ENCODE measurements around the gene DEFB127. TPM values are rescaled to one million over a fixed set of nuclear protein-coding genes. Genes with fewer than 3 reads are reported as not detected.
"Not testable (repeated sequence)": the region's sequence is repeated elsewhere in the genome, so short reads cannot be mapped to it uniquely, and the experiment has no call there.

DEFB127 gene
- total and polyA plus RNA-seq, 2 donors from 2014 or later: not detected

DNA sequence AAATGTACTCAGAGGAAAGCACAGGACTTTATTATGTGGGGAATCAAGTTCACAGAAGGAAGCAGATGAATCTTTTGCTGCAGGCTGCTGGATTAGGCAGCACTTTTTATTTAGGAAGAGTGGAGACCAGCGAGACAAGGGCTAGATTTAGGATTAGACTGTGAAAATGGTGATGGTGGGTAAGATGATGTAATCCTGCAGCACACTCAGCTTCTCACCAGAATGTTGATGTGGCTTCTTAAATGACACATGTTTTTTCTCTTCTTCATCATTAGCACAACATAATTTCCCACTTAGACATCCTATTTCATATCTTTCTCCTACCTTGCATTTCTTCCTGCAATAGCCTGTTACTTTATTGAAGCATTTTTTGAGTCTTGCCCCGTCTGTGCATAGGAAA is 30.5 kb downstream of the DEFB127 start:
- TF ChIP-seq CTCF (IDR thresholded peaks at IDR 0.05; ENCODE audit: borderline replicate concordance, extremely low read depth, insufficient read depth): no peak
- DNase-seq: no peak
- intact Hi-C loops (cut with DNase I): no loop called here
- Histone ChIP-seq H3K4me3 (ENCODE audit: low read length in 3 of 3) (no peak overlapping the region), H3K9me3 (ENCODE audit: control insufficient read depth in 2 of 3, insufficient read depth in 1 of 3, low read length in 3 of 3) (no peaks in the 10 kb centered on the region), H3K36me3 (ENCODE audit: control insufficient read depth in 2 of 3, insufficient read depth in 3 of 3, low read length in 3 of 3) (no peaks in the 10 kb centered on the region), H3K4me1 (ENCODE audit: control insufficient read depth in 2 of 3, insufficient read depth in 2 of 3, low read depth in 1 of 3, low read length in 3 of 3) (no peaks in the 10 kb centered on the region), H3K9ac (ENCODE audit: low read length in 3 of 3) (no peak overlapping the region), H3K27me3 (ENCODE audit: control insufficient read depth, insufficient read depth, low read length) (no peaks in the 10 kb centered on the region), H3K27ac (ENCODE audit: low read depth in 2 of 2, low read length in 2 of 2) (no peak overlapping the region)
- no peak for FAIRE-seq

DNA sequence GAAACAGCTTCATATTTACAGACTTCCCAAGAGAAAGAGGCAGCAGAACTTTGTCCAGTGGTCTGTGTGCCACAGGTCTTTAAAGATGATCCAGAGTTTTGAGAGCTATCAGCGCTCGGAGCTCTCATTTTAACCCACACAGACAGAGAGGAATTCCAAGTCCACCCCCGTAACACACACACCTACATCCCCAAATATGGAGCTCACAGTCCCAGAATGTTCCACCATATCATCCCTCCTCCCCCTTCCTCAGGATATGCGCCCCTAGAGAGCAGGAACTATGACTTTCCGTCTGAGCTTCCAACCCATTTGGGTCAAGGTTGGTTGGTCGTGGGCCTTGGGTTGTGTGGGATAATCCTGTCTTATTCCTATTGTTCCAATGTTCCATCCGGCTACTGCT is 32.4 kb downstream of the DEFB127 start, which contains the start of gene DEFB128:
DEFB128 (minus strand) TSS at position 101 of the 400 bp plus-strand sequence; CDS start at position 13, 88 bp downstream.
- no peak for FAIRE-seq
- intact Hi-C loops (cut with DNase I): no loop called here
- no peak for TF ChIP-seq CTCF (IDR thresholded peaks at IDR 0.05; ENCODE audit: borderline replicate concordance, extremely low read depth, insufficient read depth)

DNA sequence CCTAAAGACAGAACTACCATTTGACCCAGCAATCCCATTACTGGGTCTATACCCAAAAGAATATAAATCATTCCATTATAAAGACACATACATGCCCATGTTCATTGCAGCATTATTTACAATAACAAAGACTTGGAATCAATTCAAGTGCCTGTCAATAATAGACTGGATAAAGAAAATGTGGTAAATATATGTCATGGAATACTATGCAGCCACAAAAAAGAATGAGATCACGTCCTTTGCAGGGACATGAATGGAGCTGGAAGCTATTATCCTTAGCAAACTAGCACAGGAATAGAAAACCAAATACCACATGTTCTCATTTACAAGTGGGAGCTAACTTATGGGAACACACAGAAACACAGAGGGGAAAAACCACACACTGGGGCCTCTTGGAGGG is 41.0 kb downstream of the DEFB127 start:
- DNase-seq (no peak), FAIRE-seq (no peak)
- Histone ChIP-seq H3K36me3 (ENCODE audit: control insufficient read depth in 2 of 3, insufficient read depth in 3 of 3, low read length in 3 of 3) (no peaks in the 10 kb centered on the region), H3K4me3 (ENCODE audit: low read length in 3 of 3) (no peak overlapping the region), H3K27me3 (ENCODE audit: control insufficient read depth, insufficient read depth, low read length) (no peaks in the 10 kb centered on the region), H3K9ac (ENCODE audit: low read length in 3 of 3) (no peak overlapping the region), H3K4me1 (ENCODE audit: control insufficient read depth in 2 of 3, insufficient read depth in 2 of 3, low read depth in 1 of 3, low read length in 3 of 3) (no peaks in the 10 kb centered on the region), H3K9me3 (ENCODE audit: control insufficient read depth in 2 of 3, insufficient read depth in 1 of 3, low read length in 3 of 3) (no peaks in the 10 kb centered on the region), H3K27ac (ENCODE audit: low read depth in 2 of 2, low read length in 2 of 2) (no peak overlapping the region)
- intact Hi-C loops (cut with DNase I): no loop called here
- TF ChIP-seq CTCF (IDR thresholded peaks at IDR 0.05; ENCODE audit: borderline replicate concordance, extremely low read depth, insufficient read depth): no peak

More for the DNA sequence above, 32.4 kb downstream of the DEFB127 start, which contains the start of gene DEFB128:
- Histone ChIP-seq H3K4me1 (ENCODE audit: control insufficient read depth in 2 of 3, insufficient read depth in 2 of 3, low read depth in 1 of 3, low read length in 3 of 3) (no peaks in the 10 kb centered on the region), H3K9ac (ENCODE audit: low read length in 3 of 3) (no peak within 1 kb of the TSS), H3K27me3 (ENCODE audit: control insufficient read depth, insufficient read depth, low read length) (no peaks in the 10 kb centered on the region), H3K27ac (ENCODE audit: low read depth in 2 of 2, low read length in 2 of 2) (no peak within 1 kb of the TSS), H3K4me3 (ENCODE audit: low read length in 3 of 3) (no peak within 1 kb of the TSS), H3K36me3 (ENCODE audit: control insufficient read depth in 2 of 3, insufficient read depth in 3 of 3, low read length in 3 of 3) (no peaks in the 10 kb centered on the region), H3K9me3 (ENCODE audit: control insufficient read depth in 2 of 3, insufficient read depth in 1 of 3, low read length in 3 of 3) (no peaks in the 10 kb centered on the region)
- DNase-seq: no peak

DNA sequence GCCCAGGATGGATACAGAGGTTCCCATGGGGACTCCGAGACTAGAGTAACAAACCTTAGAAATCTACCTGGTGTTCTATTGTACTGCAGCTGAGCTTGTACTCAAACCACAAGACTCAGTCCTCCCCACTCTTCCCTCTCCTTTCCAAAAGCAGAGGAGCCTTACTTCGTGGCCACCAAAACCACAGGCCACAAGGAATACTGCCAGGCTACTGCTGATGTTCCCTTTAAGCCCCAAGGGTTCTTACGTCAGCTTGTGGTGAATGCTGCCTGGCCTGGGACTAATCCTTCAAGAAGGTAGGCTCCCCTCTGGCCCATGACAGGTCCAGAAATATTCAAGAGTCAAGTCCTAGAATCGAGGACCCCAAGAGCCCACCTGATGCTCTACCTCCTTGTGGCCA is 42.7 kb downstream of the DEFB127 start:
- no peak for TF ChIP-seq CTCF (IDR thresholded peaks at IDR 0.05; ENCODE audit: borderline replicate concordance, extremely low read depth, insufficient read depth)
- no peak overlapping the region for H3K9ac ChIP-seq (ENCODE audit: low read length in 3 of 3)
- intact Hi-C loops (cut with DNase I): no loop called here
- no peaks in the 10 kb centered on the region for H3K9me3 ChIP-seq (ENCODE audit: control insufficient read depth in 2 of 3, insufficient read depth in 1 of 3, low read length in 3 of 3)
- FAIRE-seq: no peak
- H3K4me1 ChIP-seq (ENCODE audit: control insufficient read depth in 2 of 3, insufficient read depth in 2 of 3, low read depth in 1 of 3, low read length in 3 of 3): no peaks in the 10 kb centered on the region
- no peaks in the 10 kb centered on the region for H3K36me3 ChIP-seq (ENCODE audit: control insufficient read depth in 2 of 3, insufficient read depth in 3 of 3, low read length in 3 of 3)
- no peak for DNase-seq
- H3K27me3 ChIP-seq (ENCODE audit: control insufficient read depth, insufficient read depth, low read length): no peaks in the 10 kb centered on the region
- no peak overlapping the region for H3K27ac ChIP-seq (ENCODE audit: low read depth in 2 of 2, low read length in 2 of 2)
- H3K4me3 ChIP-seq (ENCODE audit: low read length in 3 of 3): no peak overlapping the region

DNA sequence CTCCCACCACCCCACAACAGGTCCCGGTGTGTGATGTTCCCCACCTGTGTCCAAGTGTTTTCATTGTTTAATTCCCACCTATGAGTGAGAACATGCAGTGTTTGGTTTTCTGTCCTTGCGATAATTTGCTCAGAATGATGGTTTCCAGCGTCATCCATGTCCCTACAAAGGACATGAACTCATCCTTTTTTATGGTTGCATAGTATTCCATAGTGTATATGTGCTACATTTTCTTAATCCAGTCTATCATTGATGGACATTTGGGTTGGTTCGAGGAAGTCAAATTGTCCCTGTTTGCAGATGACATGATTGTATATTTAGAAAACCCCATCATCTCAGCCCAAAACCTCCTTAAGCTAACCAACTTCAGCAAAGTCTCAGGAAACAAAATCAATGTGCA is 46.4 kb downstream of the DEFB127 start:
- H3K9ac ChIP-seq (ENCODE audit: low read length in 3 of 3); H3K27ac ChIP-seq (ENCODE audit: low read depth in 2 of 2, low read length in 2 of 2); intact Hi-C loops (cut with DNase I); FAIRE-seq; H3K36me3 ChIP-seq (ENCODE audit: control insufficient read depth in 2 of 3, insufficient read depth in 3 of 3, low read length in 3 of 3); H3K4me3 ChIP-seq (ENCODE audit: low read length in 3 of 3); DNase-seq; H3K27me3 ChIP-seq (ENCODE audit: control insufficient read depth, insufficient read depth, low read length); H3K9me3 ChIP-seq (ENCODE audit: control insufficient read depth in 2 of 3, insufficient read depth in 1 of 3, low read length in 3 of 3); H3K4me1 ChIP-seq (ENCODE audit: control insufficient read depth in 2 of 3, insufficient read depth in 2 of 3, low read depth in 1 of 3, low read length in 3 of 3): not testable (repeated sequence)
